Measurements from ENCODE around the gene PLCXD1.
"Not testable (repeated sequence)": the region's sequence is repeated elsewhere in the genome, so short reads cannot be mapped to it uniquely, and the experiment has no call there.

The PLCXD1 gene

GRCh38 chrX:281166-281999 is at the start of gene PLCXD1:
Gene PLCXD1 (plus strand): TSS chrX:281381. CDS start chrX:284188, 2,807 bp downstream.
- peak in 6 of 10 donors; percentile 21 to 84 (median 52) for DNase-seq
- intact Hi-C loops (cut with DNase I): no loop called here

GRCh38 chrX:231637-232277 is 49.4 kb upstream of the PLCXD1 start:
- DNase-seq; intact Hi-C loops (cut with DNase I): not testable (repeated sequence)

- DNase-seq; intact Hi-C loops (cut with DNase I): not testable (repeated sequence)
Measured at GRCh38 chrX:232278-232655, 48.9 kb upstream of the PLCXD1 start.

GRCh38 chrX:236201-236600 is 45.0 kb upstream of the PLCXD1 start:
- intact Hi-C loops (cut with DNase I); DNase-seq: not testable (repeated sequence)

- no peak for DNase-seq
- intact Hi-C loops (cut with DNase I): no loop called here
Measured at GRCh38 chrX:250965-251364, 30.2 kb upstream of the PLCXD1 start.

GRCh38 chrX:251396-252243 is 29.6 kb upstream of the PLCXD1 start:
- peak in 1 of 10 donors; percentile 3 for DNase-seq
- intact Hi-C loops (cut with DNase I): not testable (repeated sequence)

GRCh38 chrX:252244-252956 is 28.8 kb upstream of the PLCXD1 start:
- intact Hi-C loops (cut with DNase I): no loop called here

GRCh38 chrX:252957-253291 is 28.3 kb upstream of the PLCXD1 start:
- intact Hi-C loops (cut with DNase I): no loop called here
- peak in 1 of 10 donors; percentile 9 for DNase-seq

More at GRCh38 chrX:252244-252956, 28.8 kb upstream of the PLCXD1 start:
- DNase-seq: no peak

GRCh38 chrX:253451-254297 is 27.5 kb upstream of the PLCXD1 start:
- DNase-seq: peak in 5 of 10 donors; percentile 3 to 78 (median 65)
- intact Hi-C loops (cut with DNase I): no loop called here

- peak in 5 of 10 donors; percentile 6 to 84 (median 53) for DNase-seq
- intact Hi-C loops (cut with DNase I): no loop called here
Measured at GRCh38 chrX:254630-255215, 26.5 kb upstream of the PLCXD1 start.

GRCh38 chrX:255923-256331 is 25.3 kb upstream of the PLCXD1 start:
- peak in 4 of 10 donors; percentile 3 to 63 (median 61) for DNase-seq
- intact Hi-C loops (cut with DNase I): no loop called here

GRCh38 chrX:257054-257453 is 24.1 kb upstream of the PLCXD1 start:
- intact Hi-C loops (cut with DNase I): not testable (repeated sequence)
- peak in 2 of 10 donors; percentile 50 to 63 for DNase-seq

GRCh38 chrX:257681-258289 is 23.4 kb upstream of the PLCXD1 start:
- intact Hi-C loops (cut with DNase I): no loop called here
- DNase-seq: peak in 3 of 10 donors; percentile 59 to 77 (median 63)

GRCh38 chrX:258291-259040 is 22.7 kb upstream of the PLCXD1 start:
- DNase-seq: peak in 3 of 10 donors; percentile 33 to 52 (median 49)

GRCh38 chrX:259692-260355 is 21.4 kb upstream of the PLCXD1 start:
- intact Hi-C loops (cut with DNase I): no loop called here
- DNase-seq: peak in 2 of 10 donors; percentile 23 to 78

More at GRCh38 chrX:258291-259040, 22.7 kb upstream of the PLCXD1 start:
- intact Hi-C loops (cut with DNase I): no loop called here

GRCh38 chrX:261167-261918 is 19.8 kb upstream of the PLCXD1 start:
- peak in 4 of 10 donors; percentile 4 to 72 (median 54) for DNase-seq
- intact Hi-C loops (cut with DNase I): no loop called here

Measured in posterior cingulate gyrus (tissue), 11 donors.